CD4-positive, alpha-beta T cell treated with Interleukin-12 subunit alpha and Interleukin-12 subunit beta, for 1 hour (primary cell): Measurements from ENCODE around the gene RABL3.
A peak's percentile ranks its signal among the peaks of the same experiment; 100 is the strongest.
"Not testable (repeated sequence)": the region's sequence is repeated elsewhere in the genome, so short reads cannot be mapped to it uniquely, and the experiment has no call there.

Source experiments
- DNase-seq: peaks from one replicate; pipeline ENCODE4 v3.0.0-alpha.2; 2020

The RABL3 gene

GRCh38 chr3:120742198-120742848 is at the start of gene RABL3, which contains the start of gene GTF2E1:
Gene RABL3, minus strand, starts transcription at chr3:120742516. Its CDS starts 9 bp downstream, at chr3:120742507.
Gene GTF2E1, plus strand, starts transcription at chr3:120742744. Its CDS starts 7,809 bp downstream, at chr3:120750553.
- DNase-seq: peak; percentile 98

GRCh38 chr3:120791913-120792312 is 49.6 kb upstream of the RABL3 start:
- DNase-seq: no peak

- no peak for DNase-seq
Measured at GRCh38 chr3:120791010-120791409, 48.7 kb upstream of the RABL3 start.

GRCh38 chr3:120785832-120786231 is 43.5 kb upstream of the RABL3 start:
- DNase-seq: not testable (repeated sequence)

GRCh38 chr3:120780977-120781376 is 38.7 kb upstream of the RABL3 start:
- no peak for DNase-seq

- DNase-seq: no peak
Measured at GRCh38 chr3:120778776-120779175, 36.5 kb upstream of the RABL3 start.

- DNase-seq: no peak
Measured at GRCh38 chr3:120775411-120775810, 33.1 kb upstream of the RABL3 start.

GRCh38 chr3:120773932-120774331 is 31.6 kb upstream of the RABL3 start:
- no peak for DNase-seq

GRCh38 chr3:120772081-120772480 is 29.8 kb upstream of the RABL3 start:
- DNase-seq: no peak

- DNase-seq: no peak
Measured at GRCh38 chr3:120770891-120771290, 28.6 kb upstream of the RABL3 start.

GRCh38 chr3:120769436-120769835 is 27.1 kb upstream of the RABL3 start:
- DNase-seq: no peak

GRCh38 chr3:120767106-120767505 is 24.8 kb upstream of the RABL3 start:
- DNase-seq: no peak

- DNase-seq: no peak
Measured at GRCh38 chr3:120766576-120766975, 24.3 kb upstream of the RABL3 start.

GRCh38 chr3:120765830-120766493 is 23.6 kb upstream of the RABL3 start:
- no peak for DNase-seq

- DNase-seq: no peak
Measured at GRCh38 chr3:120764206-120764605, 21.9 kb upstream of the RABL3 start.

GRCh38 chr3:120763601-120764000 is 21.3 kb upstream of the RABL3 start:
- DNase-seq: no peak

- no peak for DNase-seq
Measured at GRCh38 chr3:120762615-120763014, 20.3 kb upstream of the RABL3 start.

- DNase-seq: not testable (repeated sequence)
Measured at GRCh38 chr3:120758551-120758950, 16.2 kb upstream of the RABL3 start.

GRCh38 chr3:120756061-120756460 is 13.7 kb upstream of the RABL3 start:
- DNase-seq: no peak

- DNase-seq: no peak
Measured at GRCh38 chr3:120753810-120754209, 11.5 kb upstream of the RABL3 start.

GRCh38 chr3:120752865-120753264 is 10.5 kb upstream of the RABL3 start:
- DNase-seq: no peak

GRCh38 chr3:120752230-120752629 is 9.9 kb upstream of the RABL3 start:
- DNase-seq: no peak

GRCh38 chr3:120749843-120750242 is 7.5 kb upstream of the RABL3 start:
- no peak for DNase-seq

- no peak for DNase-seq
Measured at GRCh38 chr3:120745466-120745865, 3.1 kb upstream of the RABL3 start.
